ENCODE data around the gene DEGS2.

- TF ChIP-seq CTCF (conservative IDR thresholded peaks at IDR 0.05; ENCODE audit: low read depth in 2 of 2) (no peak), JUNB (IDR thresholded peaks at IDR 0.05; ENCODE audit: unreplicated experiment) (no peak), EZH2 (IDR thresholded peaks at IDR 0.05; ENCODE audit: low read depth, unreplicated experiment) (no peak), POLR2AphosphoS5 (IDR thresholded peaks at IDR 0.05; ENCODE audit: low read depth) (no peak), CREB1 (CRISPR knock-in tag; IDR thresholded peaks at IDR 0.05; ENCODE audit: low read depth) (no peak), ZNF114 (CRISPR knock-in tag; IDR thresholded peaks at IDR 0.05) (no peak), EZH2phosphoT487 (IDR thresholded peaks at IDR 0.05; ENCODE audit: unreplicated experiment) (no peak), REST (IDR thresholded peaks at IDR 0.05; ENCODE audit: unreplicated experiment) (no peak), NANOG (IDR thresholded peaks at IDR 0.05; ENCODE audit: borderline replicate concordance) (no peak), ZNF462 (CRISPR knock-in tag; IDR thresholded peaks at IDR 0.05) (no peak)
Observed at GRCh38 chr14:100115236-100115635, 44.2 kb downstream of the DEGS2 start.
